Stimulated activated CD4-positive, alpha-beta T cell treated with anti-CD3 and anti-CD28 coated beads, Interleukin-15, amount 100 ng/mL, for 24 hours (primary cell): ENCODE results near the gene COL27A1.

Experiments
- DNase-seq: peaks from one replicate; pipeline ENCODE4 v3.0.0-alpha.2; 2020

COL27A1 gene

GRCh38 chr9:114169029-114169951, 14.0 kb downstream of the COL27A1 start:
- DNase-seq = no peak

GRCh38 chr9:114169952-114170770, 14.8 kb downstream of the COL27A1 start:
- no peak for DNase-seq

GRCh38 chr9:114170771-114171461, 15.6 kb downstream of the COL27A1 start:
- no peak for DNase-seq

DNA sequence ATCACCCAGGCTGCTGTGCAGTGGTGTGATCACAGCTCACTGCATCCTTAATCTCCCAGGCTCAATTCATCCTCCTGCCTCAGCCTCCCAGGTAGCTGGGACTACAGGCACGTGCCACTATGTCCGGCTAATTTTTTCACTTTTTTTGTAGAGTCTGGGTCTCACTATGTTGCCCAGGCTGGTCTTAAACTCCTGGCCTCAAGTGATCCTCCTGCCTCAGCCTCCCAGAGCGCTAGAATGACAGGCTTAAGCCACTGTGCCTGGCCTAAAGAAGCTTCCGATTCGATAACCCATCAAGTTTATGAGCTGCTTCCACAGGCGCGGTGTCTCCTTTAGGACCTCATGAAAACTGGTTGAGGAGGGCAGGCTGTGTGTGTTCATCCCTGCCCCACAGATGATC, 16.2 kb downstream of the COL27A1 start:
- DNase-seq = no peak

DNA sequence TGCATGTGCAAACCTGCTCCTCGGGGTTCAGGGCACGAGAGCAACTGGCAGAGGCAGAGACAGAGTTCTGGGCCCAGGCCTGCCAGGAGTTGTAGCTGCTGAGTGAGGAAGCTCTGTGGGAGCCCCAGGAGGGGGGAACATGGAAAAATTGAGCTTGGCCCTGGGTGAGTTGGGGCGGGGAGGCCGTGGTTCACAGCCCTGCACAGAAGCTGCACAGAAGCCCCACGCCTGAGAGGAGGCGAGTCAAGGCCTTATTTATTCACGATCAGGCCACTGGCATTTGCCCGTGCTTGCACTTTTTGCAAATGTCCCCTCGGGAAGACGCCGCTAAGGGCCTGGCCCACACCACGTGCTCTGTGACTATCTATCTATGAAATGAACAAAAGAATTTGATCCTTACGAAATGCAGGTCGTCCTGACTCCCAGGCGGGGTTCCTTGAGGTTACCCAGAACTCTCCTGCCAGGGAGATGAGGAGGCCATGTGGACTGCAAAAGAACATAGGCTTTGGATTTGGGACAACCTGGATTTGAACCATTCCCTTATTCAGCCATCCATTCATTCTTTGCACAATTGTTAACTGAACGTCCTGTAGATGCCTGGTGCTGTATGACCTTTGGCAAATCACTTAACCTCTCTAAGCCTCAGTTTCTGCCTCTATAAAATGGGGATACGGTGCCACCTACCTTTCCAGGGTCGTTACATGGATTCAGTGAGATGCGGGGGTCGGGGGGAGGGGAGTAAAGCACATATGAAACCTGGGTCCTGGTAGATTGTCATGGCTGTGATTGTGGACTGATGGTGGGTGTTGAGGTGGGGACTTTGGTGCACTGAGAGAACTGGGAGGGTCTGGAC, 17.9 kb downstream of the COL27A1 start:
- DNase-seq = no peak

DNA sequence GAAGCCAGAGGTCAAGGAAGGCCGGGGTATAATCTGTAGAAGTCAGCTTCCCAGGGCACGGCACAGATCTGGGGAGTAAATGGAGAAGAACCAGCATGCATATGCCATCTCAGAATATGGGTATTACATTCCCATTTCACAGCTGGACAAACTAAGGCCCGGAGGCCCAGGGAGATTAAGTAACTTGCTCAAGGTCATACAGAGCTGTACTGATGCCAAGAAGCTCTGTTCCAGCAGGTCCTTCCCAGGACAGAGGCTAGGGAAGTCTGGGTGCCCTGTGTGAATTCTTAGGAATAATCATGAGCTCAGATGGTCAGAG, 19.2 kb downstream of the COL27A1 start:
- no peak for DNase-seq

DNA sequence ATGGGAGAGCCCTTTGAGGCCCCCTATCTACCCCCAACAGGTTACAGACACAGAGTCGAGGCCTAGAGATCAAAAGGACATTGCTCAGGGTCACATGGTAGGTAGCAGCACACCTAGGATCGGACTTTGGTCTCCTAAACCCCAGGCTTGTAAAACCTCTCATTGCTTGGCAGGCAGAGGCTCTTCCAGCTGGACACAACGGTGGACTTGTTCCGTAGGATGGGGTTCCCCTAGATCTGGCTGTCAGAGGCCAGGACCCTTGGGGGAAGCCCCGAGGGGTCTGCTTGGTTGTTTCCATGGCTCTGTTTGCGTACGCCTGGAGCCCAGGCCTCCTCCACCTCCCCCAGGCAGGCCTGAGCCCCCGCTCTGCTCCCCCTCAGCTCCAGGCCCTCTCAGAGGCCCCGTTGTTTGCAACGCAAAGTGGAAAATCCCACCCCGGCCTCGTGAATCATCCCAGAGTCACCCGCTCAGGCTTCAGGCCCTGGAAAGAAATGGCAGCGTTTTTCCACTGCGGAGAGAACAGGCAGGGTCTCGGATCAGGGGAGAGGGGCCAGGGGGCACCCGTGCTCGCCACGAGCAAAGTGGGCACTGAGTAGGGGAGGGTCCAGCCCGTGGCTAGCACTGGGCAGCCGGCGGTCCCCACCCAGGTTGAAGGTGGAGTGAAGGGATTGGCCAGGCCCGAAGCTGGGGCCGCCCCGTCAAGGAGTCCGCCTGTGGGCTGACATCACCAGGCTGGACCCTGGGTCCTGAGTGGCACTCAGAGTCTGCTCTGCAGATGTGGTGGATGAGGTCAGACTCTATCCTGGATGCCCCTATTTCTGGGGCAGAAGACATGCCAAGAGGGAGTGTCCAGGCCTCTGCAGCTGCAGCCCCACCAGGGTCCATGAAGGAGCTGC, 19.8 kb downstream of the COL27A1 start:
- no peak for DNase-seq

DNA sequence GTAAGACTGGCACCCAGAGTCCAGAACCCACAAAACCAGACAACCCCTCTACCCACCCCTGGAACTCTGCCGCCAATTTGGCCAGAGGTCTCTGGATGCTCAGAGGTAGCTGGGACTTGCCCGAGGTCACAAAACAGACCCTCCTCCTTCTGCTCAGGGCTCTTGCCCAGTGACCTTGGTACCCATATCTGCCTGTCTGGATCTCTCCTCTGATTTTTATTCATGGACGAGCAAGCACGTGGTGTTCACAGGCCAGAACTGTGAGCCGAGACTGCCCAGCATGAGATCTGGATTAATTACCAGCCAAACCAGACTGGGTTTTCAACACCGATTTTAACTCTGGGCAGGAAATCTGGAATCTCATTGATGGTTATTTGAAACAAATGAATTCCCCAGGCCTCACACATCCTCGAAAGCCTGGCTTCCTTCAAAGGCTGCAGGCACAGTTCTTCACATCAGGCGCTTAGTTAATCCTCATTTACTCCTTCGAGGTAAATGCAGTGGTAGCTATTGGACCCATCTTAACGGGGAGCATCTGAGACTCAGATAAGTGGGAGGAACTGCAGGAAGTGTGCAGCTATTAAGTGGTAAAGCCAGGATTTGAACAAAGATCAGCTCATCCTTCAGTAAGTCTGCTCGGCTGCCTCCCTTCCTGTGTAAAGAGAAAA, 21.4 kb downstream of the COL27A1 start:
- no peak for DNase-seq

DNA sequence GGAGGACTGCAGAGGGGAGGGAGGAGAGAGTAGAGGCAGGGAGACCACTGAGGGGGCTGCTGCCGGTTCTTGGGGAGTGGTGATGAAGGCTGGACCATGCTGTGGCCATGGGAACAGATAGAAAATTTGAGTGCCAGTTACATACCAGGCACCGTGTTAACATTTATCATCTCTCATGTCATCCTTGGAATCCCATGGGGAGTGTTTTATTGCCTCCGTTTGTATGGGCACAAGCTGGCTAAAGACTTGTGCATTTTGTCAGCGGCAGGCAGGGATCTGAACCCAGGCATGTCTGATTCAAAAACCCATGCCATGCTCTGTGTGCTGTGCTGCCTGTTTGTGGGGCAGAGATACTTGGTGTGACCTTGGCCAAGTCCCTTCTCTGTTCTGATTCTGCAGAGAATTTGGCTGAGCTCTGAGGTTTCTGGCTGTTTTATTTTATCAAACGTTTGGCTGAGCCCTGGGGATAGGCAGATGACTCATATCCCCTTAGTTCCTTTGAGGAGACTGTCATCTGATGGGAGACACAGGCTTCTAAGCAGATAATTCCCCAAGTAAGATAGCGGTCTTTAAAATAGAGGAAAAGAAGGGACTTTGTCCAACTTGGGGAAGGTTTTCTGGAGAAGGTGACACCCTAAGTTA, 22.2 kb downstream of the COL27A1 start:
- DNase-seq = no peak

- DNase-seq = no peak
Measured at GRCh38 chr9:114178076-114178475, 22.7 kb downstream of the COL27A1 start.

GRCh38 chr9:114178756-114179450, 23.6 kb downstream of the COL27A1 start:
- no peak for DNase-seq

- no peak for DNase-seq
Measured at GRCh38 chr9:114179516-114179915, 24.2 kb downstream of the COL27A1 start.

DNA sequence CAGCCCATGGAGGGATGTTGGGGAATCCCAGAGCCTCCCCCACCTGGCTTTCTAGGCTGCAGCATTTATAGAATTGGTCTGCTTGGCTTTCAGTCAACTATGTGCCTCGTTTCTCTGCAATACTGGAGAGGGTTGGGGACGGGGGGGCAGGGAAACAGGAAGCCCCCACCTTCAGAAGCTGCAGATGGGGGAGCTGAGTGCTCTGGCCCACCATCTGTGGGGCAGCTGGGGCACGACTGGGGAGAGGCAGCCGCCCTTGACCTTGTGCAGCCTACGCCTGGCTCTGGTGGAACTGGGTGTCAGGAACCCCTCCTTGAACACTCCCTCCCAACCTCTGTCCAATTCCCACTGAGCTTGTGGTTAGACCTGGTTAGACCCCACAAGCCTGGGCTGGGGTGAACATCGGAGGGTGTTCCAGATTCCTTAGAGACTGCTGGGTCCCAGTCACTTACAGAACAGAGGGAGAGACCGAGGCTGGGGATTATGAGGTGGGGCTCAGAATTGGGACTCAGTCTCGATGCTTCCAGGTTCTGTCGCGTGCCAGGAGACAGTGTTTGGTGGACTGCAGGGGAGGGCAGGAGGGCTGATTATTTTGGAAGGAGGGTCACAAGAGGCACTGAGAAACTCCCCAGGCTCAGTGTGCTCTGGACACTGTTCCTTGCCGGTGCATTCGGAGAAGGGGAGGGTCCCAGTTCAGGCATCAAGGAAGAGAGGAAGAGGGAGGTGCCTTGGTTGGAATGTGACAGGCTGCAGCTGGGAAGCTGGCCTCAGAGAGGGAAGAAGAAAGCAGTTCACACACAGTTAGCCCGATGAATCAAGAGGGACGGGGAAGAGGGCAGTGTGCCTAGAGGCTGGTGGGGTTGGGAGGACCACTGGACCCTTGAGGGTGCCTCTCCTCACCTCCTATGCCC, 25.6 kb downstream of the COL27A1 start:
- no peak for DNase-seq

DNA sequence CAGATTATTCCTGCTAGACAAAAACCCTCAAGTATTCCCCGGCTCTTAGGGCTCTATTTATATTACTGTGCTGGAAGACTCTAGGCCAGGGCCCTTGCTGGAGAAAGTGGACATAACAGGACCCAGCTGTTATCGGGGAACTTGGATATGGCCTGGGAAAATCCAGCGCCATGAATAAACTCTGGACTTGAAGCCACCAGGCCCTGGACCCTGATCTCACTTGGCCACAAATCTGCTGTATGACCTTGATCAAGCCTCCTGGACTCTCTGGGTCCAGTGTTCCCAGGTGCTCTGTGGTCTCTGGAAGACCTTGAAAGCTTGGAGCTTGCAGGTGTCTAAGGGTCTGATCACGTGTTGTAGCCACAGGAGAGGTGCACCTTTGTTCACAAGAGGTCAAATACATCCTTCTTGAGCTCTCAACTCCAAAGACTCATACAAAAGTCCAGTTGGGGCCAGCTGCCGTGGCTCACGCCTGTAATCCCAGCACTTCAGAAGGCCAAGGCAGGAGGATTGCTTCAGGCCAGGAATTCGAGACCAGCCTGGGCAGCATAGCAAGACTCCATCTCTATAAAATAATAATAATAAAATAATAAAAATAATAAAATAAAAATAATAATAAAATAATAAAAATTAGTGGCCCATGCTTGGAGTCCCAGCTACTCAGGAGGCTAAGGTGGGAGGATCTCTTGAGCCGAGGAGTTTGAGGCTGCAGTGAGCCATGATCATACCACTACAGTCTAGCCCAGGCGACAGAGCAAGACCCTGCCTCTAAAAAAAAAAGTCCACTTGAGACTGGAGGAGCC, 26.5 kb downstream of the COL27A1 start:
- DNase-seq = no peak

DNA sequence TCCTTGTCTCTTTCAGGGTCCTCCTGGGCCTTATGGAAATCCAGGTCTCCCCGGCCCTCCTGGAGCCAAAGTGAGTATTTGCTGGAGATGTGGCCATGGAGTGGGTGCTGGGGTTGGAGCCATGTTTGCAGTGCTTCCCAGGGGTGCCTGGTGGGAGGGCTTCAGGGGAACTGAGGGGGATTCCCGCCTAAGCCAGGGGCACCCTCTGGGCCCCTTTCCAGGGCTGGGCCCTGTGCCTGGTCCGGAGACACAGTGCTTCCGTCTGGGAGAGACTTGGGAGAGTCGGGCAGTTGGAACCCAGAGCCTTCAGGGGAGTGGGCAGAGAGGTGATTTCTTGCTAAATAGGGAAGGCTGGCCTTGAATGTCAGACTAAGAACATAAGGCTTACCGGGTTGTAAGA, 27.7 kb downstream of the COL27A1 start:
- DNase-seq = no peak

- DNase-seq = no peak
Measured at GRCh38 chr9:114184071-114184470, 28.7 kb downstream of the COL27A1 start.

DNA sequence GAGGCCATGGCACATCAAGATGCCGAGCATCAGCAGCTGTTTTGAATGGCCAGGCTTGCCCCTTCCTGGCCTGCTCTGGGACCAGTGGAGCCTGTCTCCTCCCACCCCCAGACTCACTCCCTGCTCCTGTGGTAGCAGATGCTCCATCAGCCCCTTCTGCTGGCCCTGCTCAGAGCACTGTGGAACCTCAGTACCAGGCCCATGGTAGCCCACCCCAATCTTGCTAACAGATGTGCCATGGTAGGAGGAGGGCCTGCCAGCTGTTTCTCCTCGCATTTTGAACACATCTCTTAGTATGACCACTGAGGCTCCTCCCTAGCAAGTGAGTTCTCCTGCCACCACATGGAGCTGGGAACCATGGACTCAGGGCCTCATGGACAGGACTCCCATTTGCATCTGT, 29.5 kb downstream of the COL27A1 start:
- DNase-seq = no peak
